ENCODE measurements around the gene CD226.

Gene CD226

GRCh38 chr18:69820538-69820937, 127.1 kb downstream of the CD226 start:
- DNase-seq (ENCODE audit: extremely low read depth in 1 of 2, low read depth in 1 of 2) = no peak

GRCh38 chr18:69819460-69819859, 128.2 kb downstream of the CD226 start:
- DNase-seq (ENCODE audit: extremely low read depth in 1 of 2, low read depth in 1 of 2) = no peak

GRCh38 chr18:69817335-69817940, 130.2 kb downstream of the CD226 start:
- no peak for DNase-seq (ENCODE audit: extremely low read depth in 1 of 2, low read depth in 1 of 2)

- DNase-seq (ENCODE audit: extremely low read depth in 1 of 2, low read depth in 1 of 2) = no peak
These were observed 132.8 kb downstream of the CD226 start for GRCh38 chr18:69814861-69815385.

- DNase-seq (ENCODE audit: extremely low read depth in 1 of 2, low read depth in 1 of 2) = no peak
These were observed 134.1 kb downstream of the CD226 start for GRCh38 chr18:69813559-69813958.

- DNase-seq (ENCODE audit: extremely low read depth in 1 of 2, low read depth in 1 of 2) = no peak
These were observed 139.3 kb downstream of the CD226 start for GRCh38 chr18:69808399-69808798.

- no peak for DNase-seq (ENCODE audit: extremely low read depth in 1 of 2, low read depth in 1 of 2)
These were observed 142.7 kb downstream of the CD226 start for GRCh38 chr18:69804776-69805501.

All from stimulated activated CD8-positive, alpha-beta memory T cell treated with anti-CD3 and anti-CD28 coated beads, Interleukin-7, amount 100 ng/mL, for 48 hours (primary cell).